Lower leg skin (tissue), 3 donors: Measurements from ENCODE around the gene MYL9.

Source experiments
- CTCF ChIP-seq, 3 donors: fragments of 450-650 bp; IDR thresholded peaks; one replicate each; pipeline ENCODE4 v1.5.1; 2016; ENCODE audit warnings: antibody characterized with exemption in 3 of 3, mild to moderate bottlenecking in 3 of 3, moderate library complexity in 2 of 3
- POLR2A ChIP-seq, 2 donors: fragments of 450-650 bp; IDR thresholded peaks; one replicate each; pipeline ENCODE4 v1.6.1; 2016 to 2017; ENCODE audit warnings: antibody characterized with exemption in 2 of 2, mild to moderate bottlenecking in 1 of 2, moderate library complexity in 1 of 2

- TF ChIP-seq CTCF (IDR thresholded peaks at IDR 0.05) = no peak
- no peak for TF ChIP-seq POLR2A (IDR thresholded peaks at IDR 0.05)
Observed at GRCh38 chr20:36521526-36521925, 19.8 kb upstream of the MYL9 start.
